Tibial nerve (tissue), 4 donors: ENCODE data around the gene MAVS.

Source experiments
- EP300 ChIP-seq, 2 donors: sonication (generic); formaldehyde crosslinking; IDR thresholded peaks; one replicate each; pipeline ENCODE4 v1.6.1; 2017; ENCODE audit warnings: antibody characterized with exemption in 2 of 2, mild to moderate bottlenecking in 1 of 2
- POLR2A ChIP-seq, 2 donors: fragments of 450-650 bp; IDR thresholded peaks; one replicate each; pipeline ENCODE4 v1.6.1; 2017; ENCODE audit warnings: antibody characterized with exemption in 2 of 2, mild to moderate bottlenecking in 2 of 2, moderate library complexity in 2 of 2
- TF ChIP-seq, protein P1 (sequence below), 5 experiments: fragments of 200-600 bp in 3 of 5; fragments of 450-650 bp in 2 of 5; sonication (generic) in 3 of 5; IDR thresholded peaks; one replicate each; pipeline ENCODE4 v1.5.1; 2016 to 2019; ENCODE audit warnings: antibody characterized with exemption in 5 of 5, mild to moderate bottlenecking in 3 of 5, moderate library complexity in 2 of 5

DNA sequence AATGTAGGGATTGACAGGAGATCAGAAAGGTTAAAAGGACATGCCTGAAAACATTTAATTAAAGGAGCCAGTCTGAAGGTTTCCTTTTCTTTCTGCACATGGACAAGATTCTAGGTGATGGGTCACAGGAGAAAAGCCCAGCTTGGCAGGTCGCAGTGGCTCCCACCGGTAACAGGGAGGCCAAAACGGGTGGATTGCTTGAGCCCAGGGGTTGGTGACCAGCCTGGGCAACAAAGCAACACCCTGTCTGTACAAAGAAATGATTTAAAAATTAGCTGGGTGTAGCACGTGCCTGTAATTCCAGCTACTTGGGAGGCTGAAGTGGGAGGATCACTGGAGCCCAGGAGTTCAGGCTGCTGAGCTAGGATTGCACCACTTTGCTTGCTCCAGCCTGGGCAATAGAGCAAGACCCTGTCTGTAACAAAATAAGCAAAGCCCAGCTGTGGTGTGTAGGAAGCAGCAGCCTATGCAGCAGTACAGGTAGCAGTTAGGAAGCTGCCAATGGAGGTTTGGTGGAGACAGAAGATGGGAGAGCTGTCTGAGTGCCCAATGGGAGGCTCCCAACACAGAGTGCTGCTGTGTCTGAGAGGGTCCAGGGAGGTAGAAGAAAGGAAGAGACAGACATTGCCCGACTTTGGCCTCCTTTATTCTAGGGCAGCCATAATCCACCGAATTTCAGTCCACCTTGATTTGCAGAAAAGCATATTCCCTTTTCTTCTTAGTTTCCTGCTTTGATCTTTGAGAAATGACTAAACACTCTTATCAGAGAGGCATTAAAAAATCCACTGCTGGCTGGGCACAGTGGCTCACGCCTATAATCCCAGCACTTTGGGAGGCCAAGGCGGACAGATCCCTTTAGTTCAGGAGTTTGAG is 33.4 kb upstream of the MAVS start:
- TF ChIP-seq, protein P1, sequence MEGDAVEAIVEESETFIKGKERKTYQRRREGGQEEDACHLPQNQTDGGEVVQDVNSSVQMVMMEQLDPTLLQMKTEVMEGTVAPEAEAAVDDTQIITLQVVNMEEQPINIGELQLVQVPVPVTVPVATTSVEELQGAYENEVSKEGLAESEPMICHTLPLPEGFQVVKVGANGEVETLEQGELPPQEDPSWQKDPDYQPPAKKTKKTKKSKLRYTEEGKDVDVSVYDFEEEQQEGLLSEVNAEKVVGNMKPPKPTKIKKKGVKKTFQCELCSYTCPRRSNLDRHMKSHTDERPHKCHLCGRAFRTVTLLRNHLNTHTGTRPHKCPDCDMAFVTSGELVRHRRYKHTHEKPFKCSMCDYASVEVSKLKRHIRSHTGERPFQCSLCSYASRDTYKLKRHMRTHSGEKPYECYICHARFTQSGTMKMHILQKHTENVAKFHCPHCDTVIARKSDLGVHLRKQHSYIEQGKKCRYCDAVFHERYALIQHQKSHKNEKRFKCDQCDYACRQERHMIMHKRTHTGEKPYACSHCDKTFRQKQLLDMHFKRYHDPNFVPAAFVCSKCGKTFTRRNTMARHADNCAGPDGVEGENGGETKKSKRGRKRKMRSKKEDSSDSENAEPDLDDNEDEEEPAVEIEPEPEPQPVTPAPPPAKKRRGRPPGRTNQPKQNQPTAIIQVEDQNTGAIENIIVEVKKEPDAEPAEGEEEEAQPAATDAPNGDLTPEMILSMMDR (IDR thresholded peaks at IDR 0.05), result no peak
- no peak for TF ChIP-seq POLR2A (IDR thresholded peaks at IDR 0.05)
- TF ChIP-seq EP300 (IDR thresholded peaks at IDR 0.05), result no peak
